ENCODE measurements around the gene KRT16.
"Not testable (repeated sequence)": the region's sequence is repeated elsewhere in the genome, so short reads cannot be mapped to it uniquely, and the experiment has no call there.

- not testable (repeated sequence) for TF ChIP-seq POLR2A (IDR thresholded peaks at IDR 0.05; ENCODE audit: low read depth, low read length); POLR2AphosphoS5 (IDR thresholded peaks at IDR 0.05; ENCODE audit: low read depth, low read length); TAF1 (IDR thresholded peaks at IDR 0.05; ENCODE audit: borderline replicate concordance, low read depth, low read length)
Measured at GRCh38 chr17:41626914-41627295, 14.3 kb upstream of the KRT16 start.
